Activated CD4-positive, alpha-beta memory T cell treated with anti-CD3 and anti-CD28 coated beads for 36 hours (primary cell): ENCODE data around the gene HOXB6. TPM values are rescaled to one million over a fixed set of nuclear protein-coding genes. Genes with fewer than 3 reads are reported as not detected.

ENCODE experiments used
- CTCF ChIA-PET: fragments of 350-600 bp; sonication (Branson Sonifier 250); formaldehyde crosslinking; loops from one replicate; lab custom pipeline; 2021; ENCODE audit warnings: antibody characterized with exemption, inconsistent platforms; lab: Charles Lee
- POLR2A ChIA-PET: fragments of 350-600 bp; sonication (Branson Sonifier 250); formaldehyde crosslinking; loops from one replicate; lab custom pipeline; 2021; ENCODE audit warnings: antibody characterized with exemption; lab: Charles Lee
- DNase-seq: peaks from one replicate; pipeline ENCODE4 v3.0.0-alpha.2; 2020
- H3K27ac Mint-ChIP-seq: one replicate; pipeline ENCODE4 v1.8.0; 2021; ENCODE audit warnings: mixed read lengths
- H3K27me3 Mint-ChIP-seq: one replicate; pipeline ENCODE4 v1.8.0; 2021; ENCODE audit warnings: mixed read lengths
- H3K36me3 Mint-ChIP-seq: one replicate; pipeline ENCODE4 v1.8.0; 2021; ENCODE audit warnings: mixed read lengths
- H3K4me1 Mint-ChIP-seq: one replicate; pipeline ENCODE4 v1.8.0; 2021; ENCODE audit warnings: low read depth, mixed read lengths
- H3K4me3 Mint-ChIP-seq: one replicate; pipeline ENCODE4 v1.8.0; 2021; ENCODE audit warnings: mild to moderate bottlenecking, mixed read lengths
- H3K9me3 Mint-ChIP-seq: one replicate; pipeline ENCODE4 v1.8.0; 2021; ENCODE audit warnings: mixed read lengths
- intact Hi-C: fragments of 100-400 bp; cut with micrococcal nuclease; formaldehyde crosslinking; loops from one replicate; pipeline ENCODE4 v1.15.1; 2023
- total RNA-seq, 2 experiments: library from RNA; stranded (reverse); gene quantifications; one replicate each; pipeline ENCODE4 v1.2.3, GENCODE V29; 2021

Gene HOXB6
- total RNA-seq = under 1 TPM; 0.21 to 0.22 TPM

DNA sequence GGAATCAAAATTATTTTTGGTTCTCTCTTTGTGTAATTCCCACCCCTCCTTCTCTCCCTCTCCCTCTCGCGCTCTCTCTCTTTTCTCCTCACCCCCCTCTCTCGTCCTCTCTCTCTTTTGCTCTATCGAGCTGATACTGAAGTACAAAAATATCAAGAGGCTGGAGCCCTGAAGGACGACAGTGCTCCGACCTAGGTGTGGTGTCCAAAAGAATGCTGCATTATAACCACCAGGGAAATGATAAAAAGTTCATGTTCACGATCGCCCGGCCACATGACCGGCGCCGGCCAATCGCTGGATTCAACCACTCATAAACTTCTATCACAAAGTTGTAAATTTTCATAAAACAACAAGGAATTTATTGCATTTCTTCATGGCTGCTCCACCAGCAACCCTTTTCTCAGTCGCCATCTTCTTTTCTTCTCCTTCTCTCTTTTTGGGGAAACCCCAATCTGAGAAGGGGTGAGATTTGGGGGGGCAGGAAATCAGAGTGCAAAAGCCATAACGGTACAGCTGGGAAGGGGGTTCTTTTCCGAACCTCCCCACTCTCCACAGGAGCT lies at the start of gene HOXB6:
Gene HOXB6, minus strand, starts transcription at position 217 of the 560 bp plus-strand sequence. CDS start 6,836 bp downstream, outside the sequence.
- intact Hi-C loops = no loop called here
- peaks cover 6% of the 10 kb centered on the region for H3K4me1 Mint-ChIP-seq
- no peaks in the 10 kb centered on the region for H3K9me3 Mint-ChIP-seq
- ChIA-PET CTCF (interaction anchor here (0.9 kb wide), 1 partner anchor 36 kb away, joined by 3 read pairs; no protein-coding TSS in a partner anchor), POLR2A (no interaction called here)
- no peak within 1 kb of the TSS for H3K27ac Mint-ChIP-seq
- H3K27me3 Mint-ChIP-seq = peaks cover 75% of the 10 kb centered on the region
- DNase-seq = no peak
- H3K4me3 Mint-ChIP-seq = peak within 1 kb of the TSS; percentile 30
- no peaks in the 10 kb centered on the region for H3K36me3 Mint-ChIP-seq

DNA sequence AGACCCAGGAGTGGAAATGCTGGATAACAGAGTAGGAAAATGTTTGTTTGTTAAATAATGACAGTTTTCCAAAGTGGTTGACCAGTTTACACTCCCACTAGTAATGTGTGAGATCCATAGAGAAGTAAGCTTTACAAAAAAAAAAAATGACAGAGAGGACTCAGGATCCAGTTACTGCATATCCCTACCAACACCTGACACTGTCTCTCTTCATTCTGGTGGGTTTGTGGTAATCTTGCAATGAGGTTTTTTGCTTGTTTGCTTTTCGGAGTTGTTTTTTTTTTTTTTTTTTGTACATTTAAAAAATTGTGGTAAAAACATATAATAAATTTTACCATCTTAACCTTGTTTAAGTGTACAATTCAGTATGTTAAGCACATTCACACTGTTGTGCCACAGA lies 45.0 kb upstream of the HOXB6 start:
- Mint-ChIP-seq H3K36me3 (no peaks in the 10 kb centered on the region), H3K9me3 (no peaks in the 10 kb centered on the region), H3K27me3 (peaks cover 33% of the 10 kb centered on the region), H3K4me1 (peaks cover 9% of the 10 kb centered on the region), H3K27ac (no peak overlapping the region), H3K4me3 (no peak overlapping the region)
- no peak for DNase-seq
- POLR2A ChIA-PET = no interaction called here
- CTCF ChIA-PET = interaction anchor here (1.0 to 2.8 kb wide), 2 partner anchors 13 to 22 kb away, joined by 3 to 16 read pairs; no protein-coding TSS in a partner anchor
- intact Hi-C loops = no loop called here

DNA sequence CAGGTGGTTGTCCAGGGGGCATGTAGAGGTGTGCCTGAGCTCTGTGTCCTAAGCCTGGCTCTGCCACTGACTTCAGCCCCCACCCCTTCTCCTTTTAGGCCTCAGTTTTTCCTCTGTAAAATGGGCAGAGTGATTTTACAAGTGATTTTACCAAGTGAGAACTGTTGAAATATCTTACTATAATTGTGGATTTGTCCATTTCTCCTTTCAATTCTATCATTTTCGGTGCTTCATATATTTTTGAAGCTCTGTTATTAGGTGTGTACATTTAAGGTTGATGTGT lies 43.1 kb upstream of the HOXB6 start:
- Mint-ChIP-seq H3K27me3 (peaks cover 48% of the 10 kb centered on the region), H3K27ac (no peak overlapping the region), H3K36me3 (no peaks in the 10 kb centered on the region), H3K4me3 (peak overlapping the region; percentile 27), H3K4me1 (peaks cover 9% of the 10 kb centered on the region), H3K9me3 (no peaks in the 10 kb centered on the region)
- no peak for DNase-seq
- POLR2A ChIA-PET = interaction anchor here (0.8 kb wide), 1 partner anchor 19 kb away, joined by 3 read pairs; no protein-coding TSS in a partner anchor
- intact Hi-C loops = no loop called here
- CTCF ChIA-PET = interaction anchor here (0.6 to 2.8 kb wide), 3 partner anchors 12 to 31 kb away, joined by 3 to 16 read pairs (median 3); no protein-coding TSS in a partner anchor

DNA sequence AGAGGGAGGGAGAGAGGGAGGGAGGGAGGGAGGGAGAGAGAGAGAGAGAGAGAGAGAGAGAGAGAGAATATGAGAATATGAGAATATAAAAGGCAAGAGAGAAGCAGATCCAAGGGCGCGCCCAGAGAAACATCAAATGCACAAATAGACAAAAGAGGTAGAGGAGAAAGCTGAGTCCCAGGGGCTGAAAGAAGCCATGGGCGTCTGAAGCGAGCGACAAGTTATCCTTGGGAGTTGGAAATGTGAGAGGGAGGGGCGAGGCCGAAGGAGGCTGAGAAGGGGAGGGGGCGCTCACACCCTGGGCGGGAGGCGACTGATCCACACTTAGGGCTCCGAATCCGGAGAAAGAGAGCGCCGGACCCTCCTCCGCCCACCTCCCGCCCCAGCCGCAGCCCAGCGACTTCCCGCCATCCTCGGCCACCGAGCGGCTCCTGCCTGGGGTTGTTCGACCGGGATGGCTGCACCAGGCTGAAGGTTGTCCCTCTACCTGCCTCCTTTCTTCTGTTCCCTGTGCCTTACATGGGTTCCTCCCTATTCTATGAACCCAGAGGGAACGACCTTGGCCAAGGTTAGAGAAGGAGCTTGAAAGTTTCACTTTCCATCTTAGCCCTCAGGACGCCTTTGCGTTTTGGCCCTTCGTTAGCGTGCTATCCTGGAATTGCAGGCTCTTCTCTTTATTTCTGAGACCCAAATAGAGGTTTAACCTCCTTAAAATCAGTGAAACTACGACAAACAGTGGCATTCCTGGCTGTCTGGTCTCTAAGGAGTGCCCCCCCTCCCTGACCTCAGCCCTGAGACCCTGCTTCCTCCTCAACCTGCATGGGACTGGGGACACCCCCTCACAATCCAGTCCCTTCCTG lies 42.5 kb upstream of the HOXB6 start:
- no peaks in the 10 kb centered on the region for H3K36me3 Mint-ChIP-seq
- intact Hi-C loops = no loop called here
- CTCF ChIA-PET = interaction anchor here (0.6 to 2.8 kb wide), 3 partner anchors 11 to 31 kb away, joined by 3 to 16 read pairs (median 3); no protein-coding TSS in a partner anchor
- POLR2A ChIA-PET = interaction anchor here (0.8 kb wide), 1 partner anchor 19 kb away, joined by 3 read pairs; no protein-coding TSS in a partner anchor
- no peak for DNase-seq
- H3K9me3 Mint-ChIP-seq = no peaks in the 10 kb centered on the region
- H3K27ac Mint-ChIP-seq = no peak overlapping the region
- H3K27me3 Mint-ChIP-seq = peaks cover 54% of the 10 kb centered on the region
- peak overlapping the region; percentile 41 for H3K4me3 Mint-ChIP-seq
- H3K4me1 Mint-ChIP-seq = peaks cover 11% of the 10 kb centered on the region

DNA sequence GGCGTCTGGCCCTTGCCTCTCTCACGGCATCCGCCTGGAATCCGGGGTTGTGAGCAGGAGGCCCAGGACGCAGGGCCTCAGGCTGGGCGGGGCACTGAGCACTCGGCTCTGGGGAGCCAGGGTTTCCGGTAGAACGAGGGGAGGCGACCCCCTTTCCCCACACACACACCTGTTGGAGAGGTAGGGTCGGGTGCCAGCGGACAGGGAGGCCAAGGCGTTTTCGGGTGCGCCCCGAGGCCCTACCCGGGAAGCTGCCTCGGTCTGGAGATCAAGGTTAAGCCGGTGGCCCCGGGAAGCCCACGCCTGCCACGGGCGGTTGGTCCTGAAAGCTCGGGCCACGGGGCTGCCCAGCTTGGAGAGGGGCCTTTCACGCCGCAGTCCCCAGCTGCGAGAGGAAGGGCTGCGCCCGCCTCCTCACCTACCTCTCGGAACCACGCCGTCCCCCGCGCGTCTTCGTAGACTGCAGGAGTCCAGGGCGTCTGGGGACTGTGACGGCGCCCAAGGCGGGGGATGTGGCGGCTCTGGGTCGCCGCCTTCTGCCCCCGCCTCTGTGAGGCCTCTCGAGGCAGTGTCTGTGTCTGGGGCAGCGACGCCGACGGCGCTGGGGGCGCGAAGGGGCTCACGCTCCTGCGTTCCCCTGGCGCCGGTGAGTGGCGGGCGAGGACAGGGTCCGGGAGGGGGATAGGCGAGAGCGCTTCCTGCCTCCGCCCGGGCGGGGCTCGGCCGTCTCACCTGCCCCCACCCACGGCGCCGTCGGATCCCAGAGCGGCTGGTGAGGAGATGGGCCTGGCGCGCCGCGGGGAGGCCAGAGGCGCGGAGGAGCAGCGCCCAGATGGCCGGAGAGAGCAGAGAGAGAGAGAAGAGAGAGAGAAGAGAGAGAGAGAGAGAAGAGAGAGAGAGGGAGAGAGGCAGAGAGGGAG lies 41.7 kb upstream of the HOXB6 start:
- Mint-ChIP-seq H3K27ac (no peak overlapping the region), H3K9me3 (no peaks in the 10 kb centered on the region), H3K27me3 (peaks cover 62% of the 10 kb centered on the region), H3K36me3 (no peaks in the 10 kb centered on the region), H3K4me3 (peak overlapping the region; percentile 9), H3K4me1 (peaks cover 16% of the 10 kb centered on the region)
- no peak for DNase-seq
- ChIA-PET POLR2A (no interaction called here), CTCF (interaction anchor here (1.1 kb wide), 1 partner anchor 10 kb away, joined by 4 read pairs; no protein-coding TSS in a partner anchor)
- intact Hi-C loops = no loop called here

DNA sequence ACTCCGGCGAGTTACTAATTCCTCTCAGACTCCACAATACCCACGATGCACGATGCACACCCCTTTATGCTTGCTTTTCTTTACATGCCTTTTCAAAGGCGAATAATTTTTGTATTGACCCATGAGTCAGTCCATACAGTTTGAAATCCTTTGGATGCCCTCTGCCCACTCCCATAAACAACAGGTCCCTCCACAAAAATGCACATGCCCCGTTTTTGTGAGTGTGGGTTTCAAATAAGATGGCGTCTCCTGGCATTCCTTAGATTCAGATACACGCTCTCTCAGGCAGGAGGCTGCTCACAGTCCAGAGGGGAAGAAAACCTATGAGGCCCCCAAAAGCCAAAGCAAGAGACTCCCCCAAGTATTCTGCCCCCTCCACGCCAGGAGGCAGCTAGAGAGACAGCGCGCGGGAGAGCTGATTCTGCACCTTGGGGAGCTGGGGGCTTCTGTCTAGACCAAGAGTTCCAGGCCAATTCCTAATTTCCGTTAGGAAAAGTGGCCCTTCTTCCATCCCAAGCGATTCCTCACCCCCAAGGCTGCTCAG lies 40.9 kb upstream of the HOXB6 start:
- POLR2A ChIA-PET = no interaction called here
- DNase-seq = no peak
- no peaks in the 10 kb centered on the region for H3K9me3 Mint-ChIP-seq
- H3K36me3 Mint-ChIP-seq = no peaks in the 10 kb centered on the region
- H3K27ac Mint-ChIP-seq = no peak overlapping the region
- CTCF ChIA-PET = interaction anchor here (1.1 kb wide), 1 partner anchor 9 kb away, joined by 4 read pairs; no protein-coding TSS in a partner anchor
- peaks cover 17% of the 10 kb centered on the region for H3K4me1 Mint-ChIP-seq
- peak overlapping the region; percentile 9 for H3K4me3 Mint-ChIP-seq
- peaks cover 69% of the 10 kb centered on the region for H3K27me3 Mint-ChIP-seq
- intact Hi-C loops = no loop called here

DNA sequence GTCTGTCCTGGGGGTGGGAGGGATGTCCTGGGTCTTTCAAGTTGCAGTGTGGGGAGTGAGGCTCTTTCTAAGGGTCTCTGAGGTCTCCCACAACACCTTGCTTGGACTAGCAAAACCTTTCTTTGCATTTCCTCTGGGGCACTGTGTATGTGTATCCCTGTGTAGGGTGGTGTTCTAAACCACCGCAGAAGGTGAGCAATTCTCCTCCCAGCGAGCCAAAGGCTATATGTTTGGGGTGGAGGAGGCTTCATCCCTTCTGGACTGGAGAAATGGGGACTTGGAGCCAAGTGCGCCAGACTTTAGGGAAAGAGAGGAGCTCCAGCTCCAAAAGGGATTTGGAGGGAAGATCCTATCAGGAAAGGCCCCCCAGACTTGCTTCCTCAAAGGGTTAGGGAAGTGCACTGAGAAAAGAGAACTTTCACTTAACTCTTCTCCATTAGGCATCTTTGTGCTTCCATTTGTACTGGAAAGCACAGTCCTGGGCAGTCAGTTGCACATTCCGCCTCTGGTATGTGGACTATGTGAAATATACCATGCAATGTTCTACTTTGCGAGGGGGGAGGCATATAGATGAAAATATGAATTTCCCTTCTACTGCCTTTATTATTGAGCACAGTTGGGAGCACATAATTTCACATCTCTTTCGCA lies 40.2 kb upstream of the HOXB6 start:
- CTCF ChIA-PET = interaction anchor here (1.1 to 1.7 kb wide), 3 partner anchors 8 to 27 kb away, joined by 4 to 5 read pairs (median 5); no protein-coding TSS in a partner anchor
- POLR2A ChIA-PET = no interaction called here
- Mint-ChIP-seq H3K27ac (no peak overlapping the region), H3K4me3 (no peak overlapping the region), H3K36me3 (no peaks in the 10 kb centered on the region), H3K4me1 (peaks cover 17% of the 10 kb centered on the region), H3K27me3 (peaks cover 69% of the 10 kb centered on the region), H3K9me3 (no peaks in the 10 kb centered on the region)
- intact Hi-C loops = no loop called here
- no peak for DNase-seq

DNA sequence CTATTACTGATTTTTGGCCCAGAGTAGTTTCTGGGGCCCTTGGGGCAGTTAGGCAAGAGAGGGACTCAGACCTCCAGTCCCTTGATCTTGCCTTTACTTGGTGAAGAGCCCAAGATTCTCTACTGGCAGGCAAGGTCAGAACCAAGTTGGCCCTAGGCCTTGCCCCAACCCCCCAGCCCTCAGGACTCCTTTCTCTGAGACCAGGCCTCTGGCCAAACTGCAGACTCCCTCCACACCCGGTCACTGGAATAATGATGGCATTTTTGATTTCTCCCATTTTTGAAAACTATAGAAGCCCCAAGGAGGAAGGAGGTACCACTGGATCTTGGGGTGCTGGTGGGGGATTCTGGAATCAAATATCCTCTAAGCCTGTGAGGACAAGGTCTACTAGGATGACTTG lies 39.4 kb upstream of the HOXB6 start:
- no peak overlapping the region for H3K4me3 Mint-ChIP-seq
- H3K27ac Mint-ChIP-seq = no peak overlapping the region
- DNase-seq = no peak
- H3K27me3 Mint-ChIP-seq = peaks cover 70% of the 10 kb centered on the region
- ChIA-PET POLR2A (no interaction called here), CTCF (interaction anchor here (1.6 to 1.7 kb wide), 2 partner anchors 26 to 27 kb away, joined by 5 read pairs; no protein-coding TSS in a partner anchor)
- intact Hi-C loops = no loop called here
- peaks cover 17% of the 10 kb centered on the region for H3K4me1 Mint-ChIP-seq
- no peaks in the 10 kb centered on the region for H3K36me3 Mint-ChIP-seq
- no peaks in the 10 kb centered on the region for H3K9me3 Mint-ChIP-seq

DNA sequence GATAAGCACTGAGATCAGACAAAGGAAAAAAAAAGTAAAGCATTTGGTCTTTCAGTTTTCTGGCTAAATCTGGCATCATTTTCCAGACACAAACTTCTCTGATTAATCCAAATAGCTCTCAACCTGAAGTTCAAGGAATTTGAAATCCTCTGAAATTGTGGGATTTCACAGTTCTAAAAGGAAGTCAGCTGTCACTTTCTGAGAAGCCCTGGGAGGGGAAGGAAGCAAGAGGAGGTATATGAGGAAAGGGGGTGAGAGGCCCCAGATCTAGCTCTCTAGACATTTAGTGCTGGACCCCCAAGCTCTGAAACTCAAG lies 38.9 kb upstream of the HOXB6 start:
- ChIA-PET CTCF (interaction anchor here (1.6 to 1.7 kb wide), 2 partner anchors 26 to 28 kb away, joined by 5 read pairs; no protein-coding TSS in a partner anchor), POLR2A (no interaction called here)
- Mint-ChIP-seq H3K36me3 (no peaks in the 10 kb centered on the region), H3K4me1 (peaks cover 17% of the 10 kb centered on the region), H3K4me3 (no peak overlapping the region), H3K9me3 (no peaks in the 10 kb centered on the region), H3K27me3 (peaks cover 70% of the 10 kb centered on the region), H3K27ac (no peak overlapping the region)
- intact Hi-C loops = no loop called here
- no peak for DNase-seq

DNA sequence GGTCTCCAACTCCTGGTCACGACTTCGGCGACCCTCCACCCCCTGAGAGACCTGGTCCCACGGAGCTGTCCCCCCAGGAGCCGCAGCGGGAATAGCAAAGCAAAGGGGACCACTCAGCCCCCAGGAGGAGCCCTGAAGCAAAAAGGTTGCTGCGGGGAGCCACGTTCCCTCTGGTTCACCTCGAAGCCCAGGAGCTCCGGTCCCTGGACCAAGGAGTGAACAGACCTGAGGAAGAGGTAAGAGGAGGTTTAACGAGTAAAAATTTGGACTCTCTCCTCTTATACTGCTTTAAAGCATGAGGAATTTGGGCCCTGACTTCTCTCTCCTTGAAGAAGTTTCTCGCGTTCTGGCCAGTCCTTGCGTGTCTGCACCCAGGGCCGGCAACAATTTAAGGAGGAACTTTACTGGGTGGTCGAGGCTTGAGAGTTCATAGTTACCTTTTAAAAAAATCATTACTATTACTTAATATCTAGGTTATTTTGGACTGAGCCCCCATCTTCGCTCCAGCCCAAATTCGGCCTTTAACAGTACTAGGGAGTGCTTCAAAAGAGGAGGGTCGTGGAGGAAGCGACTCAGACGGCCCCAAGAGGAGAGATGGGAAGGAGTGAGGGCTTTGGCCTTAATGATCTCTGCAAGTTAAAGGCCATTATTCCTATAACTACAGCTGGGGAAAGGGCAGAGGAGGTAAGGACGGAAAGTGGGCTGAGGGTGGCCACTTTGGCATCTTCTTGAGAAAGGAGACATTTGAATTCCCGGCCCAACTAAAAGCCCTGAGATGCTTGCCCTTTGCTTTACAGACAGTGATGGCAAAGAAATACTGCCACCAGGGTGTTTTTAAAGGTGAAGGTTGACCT lies 38.3 kb upstream of the HOXB6 start:
- H3K4me3 Mint-ChIP-seq = no peak overlapping the region
- peaks cover 17% of the 10 kb centered on the region for H3K4me1 Mint-ChIP-seq
- DNase-seq = no peak
- H3K27ac Mint-ChIP-seq = no peak overlapping the region
- CTCF ChIA-PET = interaction anchor here (1.6 to 1.7 kb wide), 2 partner anchors 25 to 29 kb away, joined by 5 read pairs; no protein-coding TSS in a partner anchor
- intact Hi-C loops = no loop called here
- H3K27me3 Mint-ChIP-seq = peaks cover 70% of the 10 kb centered on the region
- POLR2A ChIA-PET = no interaction called here
- no peaks in the 10 kb centered on the region for H3K36me3 Mint-ChIP-seq
- H3K9me3 Mint-ChIP-seq = no peaks in the 10 kb centered on the region
